GM11168 (cell line): ENCODE data around the gene SMIM12.

Experiments used
- in situ Hi-C: fragments of 300-500 bp; cut with MboI; formaldehyde crosslinking; loops from one replicate; pipeline ENCODE4 v1.12.0; 2022; ENCODE audit warnings: low sequenced_read_pairs; ENCODE audit not compliant: unreplicated experiment

SMIM12 gene

DNA sequence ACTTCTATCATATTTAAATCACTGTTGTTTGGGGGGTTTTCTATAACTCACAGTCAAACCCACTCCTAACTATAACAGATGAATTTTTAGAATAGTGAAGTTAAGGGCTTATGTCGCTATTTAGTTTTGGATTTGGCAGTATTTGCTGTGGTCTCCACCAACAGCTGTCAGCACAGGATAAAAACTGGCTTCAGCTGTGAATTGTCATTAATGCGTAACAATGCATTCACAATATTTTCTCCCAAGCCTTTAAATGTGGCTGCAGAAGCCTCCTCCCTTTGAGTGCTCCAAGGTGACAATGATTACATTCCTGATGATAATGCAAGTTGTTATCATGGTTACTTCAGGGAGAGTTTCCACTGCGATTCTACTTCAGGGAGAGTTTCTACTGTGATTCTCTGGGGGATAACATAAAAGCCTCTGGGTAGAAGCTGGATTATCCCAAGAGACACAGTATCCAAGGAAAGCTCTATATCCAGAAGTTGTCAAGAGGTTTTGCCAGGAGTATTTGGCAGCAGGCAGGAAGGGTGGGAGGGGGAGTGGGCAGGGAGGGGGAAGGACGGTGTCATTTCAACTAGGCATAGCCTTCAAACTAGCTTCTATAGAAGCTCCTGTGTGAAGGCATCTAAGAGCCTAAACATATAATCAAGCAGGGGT, 14.9 kb upstream of the SMIM12 start:
- in situ Hi-C loops, result no loop called here

DNA sequence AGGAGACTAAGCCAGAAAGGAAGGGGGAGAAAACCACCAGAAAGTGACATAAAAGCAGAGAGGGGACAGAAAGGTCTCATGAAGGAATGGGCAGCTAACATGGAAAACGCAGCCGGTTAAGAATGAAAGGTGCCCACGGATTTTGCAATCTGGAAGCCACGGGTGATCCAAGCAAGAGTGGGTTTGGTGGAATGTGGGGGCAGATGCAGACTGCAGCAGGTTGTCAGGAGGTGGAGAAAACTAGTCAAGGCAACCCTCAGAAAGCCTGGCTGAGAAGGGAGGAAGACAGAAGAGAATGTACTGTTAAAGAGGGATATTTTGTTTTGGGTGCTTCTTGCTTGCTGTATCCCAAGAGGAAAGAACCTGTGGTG, 12.6 kb upstream of the SMIM12 start:
- in situ Hi-C loops, result no loop called here

DNA sequence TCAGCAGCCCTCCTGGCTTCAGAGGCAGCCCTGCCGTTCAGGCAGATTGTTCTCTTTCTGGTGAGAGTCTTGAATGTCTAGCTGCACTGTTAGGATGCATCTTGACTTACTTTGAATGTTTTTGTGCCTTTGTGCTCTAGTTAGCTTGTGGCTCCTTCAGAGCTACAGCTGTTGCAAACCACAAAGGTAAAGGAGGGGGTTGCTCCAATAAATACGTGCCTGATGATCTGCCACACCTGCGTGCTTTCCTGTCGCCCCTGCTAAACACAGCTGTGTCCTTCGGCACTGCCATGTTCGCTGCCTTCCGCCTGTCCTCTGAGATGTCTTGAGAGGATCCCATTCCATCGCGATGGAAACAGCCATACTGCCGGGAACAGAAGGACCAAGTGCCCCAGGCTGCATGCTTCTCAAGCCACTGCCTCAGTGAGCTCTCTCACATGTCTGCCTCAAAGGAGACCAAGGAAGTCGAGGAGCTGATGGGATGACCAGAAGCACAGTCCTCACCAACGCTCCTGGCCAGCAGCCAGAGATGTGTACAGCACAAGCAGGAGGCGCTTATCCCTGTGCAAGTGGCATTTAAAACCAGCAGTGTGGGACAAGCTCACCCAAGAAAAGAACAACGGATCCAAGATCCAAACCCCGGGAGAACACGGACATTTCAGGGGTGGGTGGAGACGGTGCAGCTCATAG, 12.0 kb upstream of the SMIM12 start:
- in situ Hi-C loops, result no loop called here

DNA sequence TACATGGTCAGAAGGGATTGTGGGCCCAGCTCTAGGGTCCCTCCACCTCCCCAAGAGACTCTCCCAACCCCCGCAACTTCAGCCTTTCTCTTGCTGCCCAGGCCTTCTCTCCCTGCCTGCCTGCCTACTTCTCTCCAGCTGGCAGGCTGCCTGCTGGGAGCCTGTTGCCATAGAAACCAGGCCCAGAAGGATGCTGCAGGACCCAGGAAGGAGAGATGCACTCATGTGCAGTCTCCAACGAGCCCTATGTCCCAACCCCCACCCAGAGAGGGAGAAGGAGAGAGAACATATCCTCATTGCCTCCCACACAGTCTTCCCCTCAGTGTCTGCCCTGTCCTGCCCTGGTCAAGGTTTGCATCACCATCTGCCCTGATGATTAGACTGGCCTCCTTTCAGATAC, 10.8 kb upstream of the SMIM12 start:
- in situ Hi-C loops, result no loop called here

DNA sequence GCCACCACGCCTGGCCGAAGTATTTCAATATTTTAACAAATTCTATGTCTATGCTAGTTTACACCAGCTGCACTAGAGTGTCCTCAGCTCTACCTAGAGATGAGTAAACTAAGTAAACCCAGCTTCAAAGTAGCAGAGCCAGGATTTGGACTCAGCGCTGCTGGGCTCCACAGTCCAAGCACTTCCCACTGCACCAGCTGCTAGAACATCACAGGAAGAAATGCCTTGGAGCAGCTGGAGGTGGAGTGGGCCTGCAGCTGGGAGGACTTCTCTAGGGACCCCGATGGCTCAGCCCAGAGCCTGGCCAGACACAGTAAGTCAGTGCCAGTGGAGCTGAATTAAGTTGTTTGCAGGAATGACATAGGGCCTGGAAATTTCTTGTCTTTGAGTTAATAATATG, 10.2 kb upstream of the SMIM12 start:
- in situ Hi-C loops, result no loop called here

DNA sequence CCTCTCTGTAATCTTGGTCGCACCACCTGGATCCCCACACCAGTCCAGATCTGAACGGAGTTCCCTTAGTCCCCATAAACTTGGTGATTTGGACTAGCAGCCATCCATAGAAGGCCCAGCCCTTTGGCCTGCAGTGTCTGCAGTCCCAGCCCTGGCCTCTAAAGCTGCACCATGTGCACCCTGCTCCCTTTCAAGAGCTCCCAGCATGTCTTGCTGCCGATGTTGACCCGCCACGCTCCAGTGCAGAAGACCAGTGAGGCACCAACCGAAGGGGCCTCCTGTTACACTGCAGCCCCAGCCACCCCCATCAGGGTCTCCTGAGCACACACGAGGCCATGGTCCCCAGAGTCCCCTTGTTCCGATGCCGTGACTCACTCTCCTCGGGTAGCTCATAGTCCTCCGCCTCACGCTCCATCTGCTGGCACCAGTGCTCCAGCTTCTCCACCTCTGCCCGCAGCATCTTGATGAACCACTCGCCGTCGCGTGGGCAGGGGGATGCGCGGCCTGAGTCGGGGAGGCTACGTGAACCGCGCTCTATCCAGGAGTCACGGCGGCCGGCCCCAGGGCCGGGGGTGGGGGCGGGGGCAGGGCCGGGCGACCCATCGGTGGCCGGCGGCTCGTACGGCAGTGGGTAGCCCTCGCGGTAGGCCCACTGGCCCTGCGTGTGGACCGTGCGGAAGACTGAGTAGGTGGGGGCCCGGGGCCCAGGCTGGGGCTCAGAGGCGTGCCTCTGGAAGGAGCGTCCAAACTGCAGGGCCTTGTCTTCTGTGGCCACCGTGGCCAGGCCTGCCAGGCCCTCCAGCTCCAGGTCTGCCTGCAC, 8.9 kb upstream of the SMIM12 start:
- in situ Hi-C loops, result no loop called here

DNA sequence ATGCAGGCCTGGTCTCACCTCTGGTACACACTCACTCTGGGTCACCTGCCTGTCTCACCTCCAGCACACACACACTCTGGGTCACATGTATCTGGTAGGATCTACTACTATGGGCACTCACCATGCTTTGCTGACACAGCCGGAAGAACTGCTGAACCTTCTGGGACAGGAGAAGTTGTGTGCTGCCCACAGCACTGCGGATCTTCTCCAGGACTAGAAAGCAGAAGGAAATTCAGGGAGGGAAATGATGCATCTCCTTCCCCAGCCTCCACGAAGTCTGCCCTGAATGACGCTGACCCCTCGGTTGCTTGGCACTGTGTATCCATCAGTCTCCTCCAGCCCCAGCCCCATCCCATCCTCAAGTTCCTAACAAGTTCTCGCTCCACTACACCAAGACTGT, 7.9 kb upstream of the SMIM12 start:
- in situ Hi-C loops, result no loop called here

DNA sequence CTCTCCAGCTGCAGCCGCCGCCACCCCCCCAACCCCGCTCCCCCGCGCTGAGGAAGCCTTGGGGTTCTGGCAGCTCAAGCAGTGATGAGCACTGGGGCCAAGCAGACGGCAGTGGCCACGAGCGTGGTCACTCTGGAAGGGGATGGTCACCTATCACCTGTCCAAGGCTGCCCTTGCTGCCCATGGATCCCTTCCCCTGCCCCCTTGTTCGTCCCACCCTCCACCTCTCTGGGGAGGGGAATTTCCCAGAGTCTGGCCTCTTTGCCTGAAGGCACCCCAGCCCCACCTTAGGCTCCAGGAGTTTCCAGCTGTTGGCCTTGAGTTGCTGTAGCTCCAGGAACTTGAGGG, 7.2 kb upstream of the SMIM12 start:
- in situ Hi-C loops, result no loop called here

DNA sequence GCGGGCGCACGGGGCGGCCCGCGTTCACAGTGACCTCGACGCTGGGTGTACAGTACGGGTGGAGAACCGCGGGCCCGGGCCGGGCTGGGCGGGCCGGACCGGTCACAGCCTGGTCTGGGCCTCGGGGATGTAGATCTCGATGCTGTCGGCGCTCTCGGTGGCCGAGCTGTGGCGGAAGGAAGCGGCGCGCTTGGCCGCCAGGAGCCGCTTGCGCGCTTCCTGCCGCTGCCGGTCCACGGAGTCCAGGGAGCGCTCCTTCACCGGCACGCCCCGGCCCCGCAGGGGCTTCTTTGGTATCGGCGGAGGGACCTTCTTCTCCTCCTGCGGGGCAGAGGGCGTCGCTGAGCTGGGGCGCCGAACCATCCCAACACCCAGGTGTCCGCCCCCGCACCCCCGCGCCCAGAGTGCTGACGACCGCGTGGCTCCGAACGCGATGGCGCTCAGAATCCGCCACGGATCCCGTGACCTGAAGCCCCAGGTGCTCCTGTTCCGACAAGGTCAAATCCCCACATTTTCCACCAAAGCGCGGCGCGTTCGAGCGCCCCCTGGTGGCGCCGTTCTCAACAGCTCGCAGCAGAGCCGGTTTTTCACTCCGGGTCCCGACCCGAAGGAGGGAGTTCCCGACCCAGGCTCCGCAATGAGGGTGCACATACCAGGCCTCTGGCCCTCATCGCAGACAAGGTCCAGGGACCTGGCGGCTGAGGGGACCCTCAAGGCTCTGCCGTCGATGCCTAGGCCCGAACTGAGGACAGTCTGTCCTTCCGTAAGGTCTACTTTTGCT, 6.6 kb upstream of the SMIM12 start:
- in situ Hi-C loops, result no loop called here

DNA sequence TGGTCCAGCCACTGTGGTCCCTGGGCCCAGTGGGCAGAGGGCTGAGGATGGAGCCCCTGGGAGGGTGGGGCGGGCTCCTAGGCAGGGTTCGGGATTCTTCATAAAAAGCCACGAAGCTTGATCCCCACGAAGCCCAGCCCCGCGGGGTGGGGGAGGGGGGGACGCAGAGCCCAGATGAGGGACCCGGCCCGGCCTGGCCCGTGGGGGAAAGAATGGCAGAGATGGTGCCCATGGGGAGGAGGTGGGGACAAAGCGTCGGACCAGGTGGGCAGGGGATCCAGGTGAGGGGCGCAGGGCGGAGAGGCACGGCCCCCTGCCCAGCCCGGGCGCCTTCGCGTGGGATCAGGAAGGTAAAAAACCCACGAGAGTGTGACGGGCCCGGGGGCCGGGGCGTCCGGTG, 6.0 kb upstream of the SMIM12 start:
- in situ Hi-C loops, result no loop called here

DNA sequence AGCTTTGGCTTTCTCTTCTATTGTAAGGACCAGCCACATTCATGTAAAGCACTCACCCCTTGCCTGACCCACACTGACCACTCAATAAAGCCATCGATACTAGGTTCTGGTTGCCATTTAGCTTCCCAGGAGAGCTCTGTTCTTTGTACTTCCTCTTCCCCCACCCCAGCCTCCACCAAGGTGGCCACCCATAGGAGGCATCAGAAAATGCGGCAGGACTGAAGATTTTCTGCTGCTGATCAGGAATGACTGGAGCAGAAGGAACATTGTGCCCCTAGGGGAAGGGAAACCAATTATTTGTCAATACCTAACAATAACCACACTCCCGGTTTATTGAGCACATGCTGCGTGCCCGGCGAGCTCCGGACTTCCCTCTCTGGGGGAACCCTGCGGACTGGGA, 5.2 kb upstream of the SMIM12 start:
- in situ Hi-C loops, result no loop called here

DNA sequence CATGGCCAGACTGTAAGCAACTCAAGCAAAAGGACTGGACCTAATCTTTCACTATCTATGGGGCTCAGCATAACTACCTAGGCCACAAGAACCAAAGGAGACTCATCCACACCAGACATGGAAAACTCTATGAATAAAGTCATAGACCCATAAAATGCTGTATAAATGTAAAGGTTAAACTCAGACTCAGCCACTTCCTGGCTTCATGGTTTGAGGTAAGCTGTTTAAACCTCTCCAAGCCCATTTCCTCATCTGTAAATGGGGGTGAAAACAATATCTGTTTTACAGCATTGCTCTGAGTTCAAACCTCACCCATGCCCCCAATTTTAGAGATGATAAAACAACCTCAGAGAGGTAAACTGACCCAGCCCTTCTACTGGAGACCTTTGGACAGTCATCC, 4.0 kb upstream of the SMIM12 start:
- in situ Hi-C loops, result no loop called here

DNA sequence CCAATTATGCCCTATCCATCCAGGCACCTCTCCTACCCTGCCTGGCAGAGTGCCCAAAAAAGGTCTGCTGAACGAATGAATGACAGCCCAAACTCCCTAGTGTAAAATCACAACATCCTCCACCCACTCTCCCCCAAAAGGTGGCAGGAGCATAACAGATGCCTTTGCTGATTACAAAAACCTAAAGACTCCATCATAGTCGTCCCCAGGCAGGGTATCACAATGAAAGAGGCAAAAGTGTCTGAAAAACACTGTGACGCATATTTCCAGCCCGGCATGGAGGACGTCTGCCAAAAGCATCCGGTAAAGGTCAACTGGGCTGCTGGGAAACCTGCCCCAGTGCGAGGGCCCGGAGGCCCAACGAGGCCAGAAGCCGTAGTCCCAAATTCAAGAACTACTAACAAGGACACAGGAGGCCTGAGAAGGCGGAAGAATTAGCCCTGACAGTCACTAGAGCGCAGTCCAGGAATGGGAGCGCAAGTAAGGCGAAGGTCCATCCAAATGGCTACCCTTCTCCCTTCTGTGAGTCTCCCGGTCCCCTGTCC, 576 bp downstream of the SMIM12 start:
- in situ Hi-C loops, result no loop called here

DNA sequence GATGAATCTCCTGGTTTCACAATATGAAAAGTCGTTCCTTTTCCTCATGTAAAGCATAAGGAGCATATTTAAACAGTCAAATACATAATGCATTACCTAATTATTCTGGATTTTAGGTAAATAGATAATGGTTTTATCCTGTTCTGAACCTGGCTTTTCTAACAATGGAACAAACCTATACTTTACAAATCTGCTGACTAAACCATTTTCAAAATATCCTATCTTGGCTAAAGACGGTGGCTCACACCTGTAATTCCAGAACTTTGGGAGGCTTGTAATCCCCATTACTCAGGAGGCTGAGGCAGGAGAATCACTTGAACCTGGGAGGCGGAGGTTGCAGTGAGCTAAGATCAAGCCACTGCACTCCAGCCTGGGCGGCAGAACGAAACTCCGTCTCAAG, 2.9 kb downstream of the SMIM12 start:
- in situ Hi-C loops, result no loop called here

DNA sequence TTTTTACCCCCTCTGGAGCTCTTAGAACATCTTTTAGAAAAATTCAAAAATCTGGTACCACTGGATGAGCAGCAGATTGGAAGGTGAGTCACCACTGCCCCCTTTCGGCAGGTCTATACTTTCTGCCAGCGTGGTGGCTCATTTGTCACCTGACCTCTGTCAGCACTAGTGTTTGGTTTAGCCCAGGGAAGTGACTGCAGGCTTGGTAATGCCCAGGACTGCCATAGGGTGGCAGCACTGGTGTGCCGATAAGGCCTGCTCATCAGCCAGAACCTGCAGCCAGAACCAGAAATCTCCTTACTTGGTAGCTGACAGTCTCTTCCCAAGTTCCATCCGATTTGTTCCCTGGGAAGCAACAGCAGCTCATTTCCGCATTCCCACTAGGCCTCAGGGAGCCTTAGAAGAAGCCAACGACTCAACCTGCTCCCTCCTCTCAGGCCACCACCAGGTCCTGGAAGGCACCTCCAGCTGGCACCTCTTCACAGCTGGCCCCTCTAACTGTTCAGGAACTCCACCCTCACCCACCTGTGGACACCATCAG, 6.8 kb downstream of the SMIM12 start:
- in situ Hi-C loops, result no loop called here

DNA sequence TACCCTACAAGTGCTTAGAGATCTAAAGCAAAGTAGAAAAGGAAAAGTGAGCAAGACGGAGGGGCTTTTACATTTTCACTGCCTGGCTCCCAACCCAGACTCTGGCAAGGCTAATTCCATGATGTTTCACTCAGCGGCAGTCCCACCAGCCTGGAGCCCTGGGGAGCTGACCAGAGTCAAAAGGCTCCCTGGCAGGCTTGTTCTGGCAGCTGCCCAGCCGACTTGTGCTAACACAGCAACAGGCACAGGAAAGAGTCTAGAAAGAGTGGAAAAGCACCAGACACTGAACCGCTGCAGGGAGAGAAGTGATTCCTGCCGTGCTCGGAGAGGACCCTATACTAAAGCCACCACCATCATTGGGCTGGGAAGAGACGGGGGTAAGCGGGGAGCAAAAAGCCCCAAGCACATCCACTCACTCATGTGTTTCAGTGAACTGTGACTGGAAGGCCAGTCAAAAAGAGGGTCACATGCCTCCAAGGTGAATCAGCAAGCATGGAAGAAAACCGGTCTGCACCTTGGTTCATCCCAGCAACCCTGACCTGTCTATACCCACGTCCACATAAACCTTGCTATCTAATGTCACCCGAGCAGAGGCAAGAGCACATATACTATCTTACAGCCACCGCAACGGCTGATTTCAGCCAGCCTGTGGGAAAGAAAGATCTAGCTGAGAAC, 8.0 kb downstream of the SMIM12 start:
- in situ Hi-C loops, result no loop called here

DNA sequence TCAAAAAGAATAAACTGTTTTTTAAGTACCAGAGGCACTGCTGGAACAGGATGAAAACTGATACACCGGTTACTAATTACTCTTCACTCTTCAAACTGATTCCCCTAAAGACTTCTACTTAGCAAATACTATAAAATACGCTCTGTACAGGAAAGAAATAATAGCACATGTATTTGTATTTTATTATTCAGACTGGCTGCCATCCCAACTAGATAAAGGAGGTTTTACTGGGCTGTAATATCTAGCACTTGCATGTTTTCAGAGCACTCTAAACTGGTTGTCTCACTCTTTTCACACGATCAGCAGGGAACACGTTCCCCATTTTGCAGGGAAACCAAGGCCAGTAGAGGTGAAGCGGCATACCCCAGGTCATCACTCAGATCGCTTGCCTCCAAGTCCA, 9.2 kb downstream of the SMIM12 start:
- in situ Hi-C loops, result no loop called here

DNA sequence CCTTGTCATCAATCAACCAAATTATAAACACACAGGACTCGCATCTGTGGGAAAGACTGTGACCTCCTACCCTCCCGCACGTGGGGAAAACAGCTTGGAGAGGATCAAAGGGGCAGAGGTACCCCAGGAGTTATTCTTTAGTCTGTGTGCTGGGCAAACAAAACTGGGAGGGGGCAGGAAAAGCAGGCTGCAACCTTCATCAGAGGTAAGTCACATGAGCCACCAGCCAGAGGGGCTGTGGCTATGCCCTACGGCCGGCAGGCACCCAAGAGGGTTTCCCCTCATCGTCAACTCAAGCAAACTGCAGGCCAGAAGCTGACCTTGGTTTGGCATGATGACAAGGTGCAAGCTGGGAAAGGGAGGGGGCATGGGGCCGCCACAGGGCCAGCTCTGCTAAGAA, 12.5 kb downstream of the SMIM12 start:
- in situ Hi-C loops, result loop anchor here (5.0 kb wide), 1 partner anchor 55 kb away; the partner anchor contains the start of gene GJA4

DNA sequence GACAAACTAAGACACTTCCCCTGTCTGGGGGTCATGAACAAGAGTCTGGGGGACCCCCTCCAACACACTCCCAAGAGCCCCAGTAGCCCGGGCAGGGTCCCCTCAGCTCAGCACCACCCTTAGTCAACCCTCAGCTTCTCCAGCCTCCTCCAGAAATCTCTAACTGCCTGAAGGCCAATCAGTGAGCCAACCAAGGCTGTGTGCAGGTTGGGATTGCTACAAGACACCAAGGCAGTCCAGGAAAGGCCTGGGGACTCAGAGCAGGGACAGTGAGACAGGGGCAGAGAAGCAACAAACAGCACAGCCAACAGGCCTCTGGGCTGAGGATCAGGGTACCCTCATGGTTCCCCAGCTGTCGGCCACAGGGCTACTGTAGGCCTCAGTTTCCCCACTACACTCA, 13.3 kb downstream of the SMIM12 start:
- in situ Hi-C loops, result loop anchor here (5.0 kb wide), 1 partner anchor 54 kb away; the partner anchor contains the start of gene GJA4
